ENCODE data around the gene PGBD2. TPM values are rescaled to one million over a fixed set of nuclear protein-coding genes. Genes with fewer than 3 reads are reported as not detected.
A peak's percentile ranks its signal among the peaks of the same experiment; 100 is the strongest.

Gene PGBD2
- total and polyA plus RNA-seq, 9 of the 15 experiments (the other 6 are each of a cell fraction or from before 2014, with no cell fraction given): 11.9 to 21.8 (median 14.7) TPM

DNA sequence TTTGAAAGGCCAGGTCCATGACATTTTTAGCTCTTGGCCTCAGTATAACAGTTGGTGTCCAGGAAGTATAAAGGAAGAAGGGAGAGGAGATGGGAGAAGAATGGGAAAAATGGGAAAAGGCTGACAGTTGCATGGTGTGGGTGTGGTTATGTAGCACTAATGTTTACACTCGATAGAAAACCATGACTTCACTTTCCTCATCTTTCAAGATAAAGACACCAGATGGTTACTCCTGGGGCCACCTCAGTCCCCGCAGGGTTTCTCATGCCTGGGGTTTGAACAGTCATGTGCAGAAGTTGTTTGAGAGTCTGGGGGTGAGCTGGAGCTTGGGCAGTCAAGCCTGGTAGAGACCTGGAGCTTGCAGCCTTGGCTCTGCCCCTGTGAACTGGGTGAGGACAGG lies 7.9 kb downstream of the PGBD2 start (continued):
- 0 out of 2 replicates have a peak, but pooled peaks have one; percentile 31 for TF ChIP-seq ZNF175 (CRISPR knock-in tag; IDR thresholded peaks at IDR 0.05; ENCODE audit: low read depth)
- TF ChIP-seq ATF3 (IDR thresholded peaks at IDR 0.05): peak; percentile 74
- TF ChIP-seq ATF3 (CRISPR knock-in tag; conservative IDR thresholded peaks at IDR 0.05): no peak
- no peak for TF ChIP-seq SPI1 (IDR thresholded peaks at IDR 0.05; ENCODE audit: borderline replicate concordance, low read depth, low read length)
- no peak for TF ChIP-seq PCBP1 (IDR thresholded peaks at IDR 0.05; ENCODE audit: low read depth, low read length, poor library complexity, severe bottlenecking)
- no peak for TF ChIP-seq MEF2A (IDR thresholded peaks at IDR 0.05; ENCODE audit: control insufficient read depth, low read depth, low read length)
- TF ChIP-seq CHD2 (IDR thresholded peaks at IDR 0.05; ENCODE audit: low read depth, low read length): no peak
- no peak for TF ChIP-seq GABPB1 (CRISPR knock-in tag; IDR thresholded peaks at IDR 0.05)
- peak in 1 of 2 experiments; percentile 45; a peak in 1 of 4 replicates for TF ChIP-seq HDAC1 (IDR thresholded peaks at IDR 0.05)
- peak; percentile 75 for TF ChIP-seq SMARCA4 (IDR thresholded peaks at IDR 0.05)
- 0 out of 2 replicates have a peak, but pooled peaks have one; percentile 40 for TF ChIP-seq CXXC5 (CRISPR knock-in tag; IDR thresholded peaks at IDR 0.05)
- no peak for TF ChIP-seq CHCHD3 (CRISPR knock-in tag; IDR thresholded peaks at IDR 0.05)
- no peak for TF ChIP-seq PHTF2 (CRISPR knock-in tag; IDR thresholded peaks at IDR 0.05)
- no peak for TF ChIP-seq ZNF224 (CRISPR knock-in tag; IDR thresholded peaks at IDR 0.05)
- 0 out of 2 replicates have a peak, but pooled peaks have one; percentile 20 for TF ChIP-seq IRF9 (tag; IDR thresholded peaks at IDR 0.05)
- TF ChIP-seq MTA2 (IDR thresholded peaks at IDR 0.05; ENCODE audit: low read depth): 0 out of 2 replicates have a peak, but pooled peaks have one; percentile 45
- no peak for TF ChIP-seq LCOR (CRISPR knock-in tag; IDR thresholded peaks at IDR 0.05)
- TF ChIP-seq RCOR1 (IDR thresholded peaks at IDR 0.05; ENCODE audit: borderline replicate concordance in 1 of 2, low read depth in 2 of 2, low read length in 2 of 2): peak in 1 of 2 experiments; percentile 42; a peak in 1 of 4 replicates
- peak; percentile 56; the same call in 1 of the 2 replicates for TF ChIP-seq EP300 (IDR thresholded peaks at IDR 0.05; ENCODE audit: low read length)
- TF ChIP-seq MEIS2 (IDR thresholded peaks at IDR 0.05; ENCODE audit: partially characterized antibody): peak; percentile 37
- TF ChIP-seq KLF16 (IDR thresholded peaks at IDR 0.05): 0 out of 2 replicates have a peak, but pooled peaks have one; percentile 19
- peak; percentile 59 for TF ChIP-seq NCOR1 (IDR thresholded peaks at IDR 0.05)
- no peak for TF ChIP-seq ZNF79 (CRISPR knock-in tag; IDR thresholded peaks at IDR 0.05; ENCODE audit: low read depth)
- TF ChIP-seq TEAD4 (IDR thresholded peaks at IDR 0.05; ENCODE audit: low read length): peak; percentile 75
- no peak for TF ChIP-seq TEAD4 (CRISPR knock-in tag; IDR thresholded peaks at IDR 0.05; ENCODE audit: borderline replicate concordance)
- no peak for TF ChIP-seq ZNF57 (CRISPR knock-in tag; IDR thresholded peaks at IDR 0.05)
- peak; percentile 84 for TF ChIP-seq JUND (IDR thresholded peaks at IDR 0.05; ENCODE audit: borderline replicate concordance, low read depth, low read length)
- peak; percentile 87; the same call in 2 of the 3 replicates for TF ChIP-seq JUND (tag; IDR thresholded peaks at IDR 0.05; ENCODE audit: borderline replicate concordance, low read depth, low read length)
- TF ChIP-seq ZBED1 (IDR thresholded peaks at IDR 0.05): no peak
- peak; percentile 69 for TF ChIP-seq CBFA2T2 (conservative IDR thresholded peaks at IDR 0.05)
- TF ChIP-seq FOSL1 (tag; conservative IDR thresholded peaks at IDR 0.05): no peak; the same call in 1 of the 2 replicates
